ENCODE results near the gene PPP1R36.

PPP1R36 gene

GRCh38 chr14:64573109-64573508 lies 23.3 kb downstream of the PPP1R36 start:
- Mint-ChIP-seq H3K4me3 (no peak overlapping the region), H3K4me1 (no peaks in the 10 kb centered on the region), H3K36me3 (no peaks in the 10 kb centered on the region)

DNA sequence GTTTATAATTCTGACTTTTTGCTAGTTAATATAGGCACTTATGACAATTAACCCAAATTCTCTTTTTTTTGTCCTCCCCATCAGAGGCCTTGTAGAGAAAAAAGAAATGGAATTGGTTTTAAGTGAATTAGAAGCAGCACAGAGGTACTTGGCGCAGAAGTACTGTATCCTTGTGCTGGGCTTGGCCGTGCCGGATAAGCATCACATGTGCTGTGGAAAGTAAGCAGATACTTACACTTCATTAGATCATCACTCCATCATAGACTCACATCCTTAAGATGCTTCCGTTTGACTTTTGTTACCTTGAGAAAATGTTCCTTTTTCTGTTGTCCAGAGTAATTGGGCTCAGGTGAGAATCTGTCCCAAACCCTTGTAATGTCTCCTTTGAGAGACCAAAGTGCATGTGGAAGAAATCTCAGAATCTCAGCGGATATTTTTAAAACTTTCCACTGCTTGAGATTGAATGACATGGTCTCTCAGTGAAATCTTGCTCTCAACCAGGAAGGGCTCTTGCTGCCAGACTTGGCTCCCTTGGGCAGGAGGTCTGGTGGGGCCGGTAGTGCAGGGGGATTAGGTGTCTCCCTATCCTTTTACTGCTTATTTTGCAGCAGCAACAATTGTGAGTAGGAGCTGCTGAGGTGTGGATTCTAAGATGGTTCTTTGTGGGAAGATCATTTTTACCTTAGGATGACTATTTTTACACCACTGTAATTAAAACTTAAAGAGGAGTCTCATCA lies 24.8 kb downstream of the PPP1R36 start:
- no peaks in the 10 kb centered on the region for H3K36me3 Mint-ChIP-seq
- ATAC-seq: no peak
- no peaks in the 10 kb centered on the region for H3K4me1 Mint-ChIP-seq
- no peak for DNase-seq (ENCODE audit: low spot score in 2 of 2)
- no peaks in the 10 kb centered on the region for H3K9me3 Mint-ChIP-seq
- H3K27ac Mint-ChIP-seq: no peak overlapping the region
- no peak overlapping the region for H3K4me3 Mint-ChIP-seq

More at GRCh38 chr14:64573109-64573508, 23.3 kb downstream of the PPP1R36 start:
- DNase-seq (ENCODE audit: low spot score in 2 of 2) (no peak), ATAC-seq (no peak)
- no peaks in the 10 kb centered on the region for H3K9me3 Mint-ChIP-seq
- H3K27ac Mint-ChIP-seq: no peak overlapping the region

DNA sequence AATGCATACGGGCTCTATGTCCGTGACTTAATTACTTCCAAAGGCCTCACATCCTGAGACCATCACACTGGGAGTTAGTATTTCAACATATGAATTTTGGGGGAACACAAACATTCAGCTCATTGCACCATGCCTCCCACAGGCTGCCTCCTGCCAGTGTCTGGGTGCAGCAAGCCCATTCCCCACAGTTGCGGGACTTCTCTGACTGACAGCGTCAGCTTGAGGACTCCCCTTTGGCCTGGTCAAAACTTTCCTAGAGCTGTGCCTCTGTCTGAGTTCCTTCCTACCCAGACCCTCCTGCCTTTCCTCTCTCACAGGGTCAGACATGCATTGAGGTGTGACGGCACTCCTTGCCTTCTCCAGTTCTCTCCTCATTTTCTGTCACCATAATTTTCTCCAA lies 27.4 kb downstream of the PPP1R36 start:
- Mint-ChIP-seq H3K9me3 (no peaks in the 10 kb centered on the region), H3K36me3 (no peaks in the 10 kb centered on the region), H3K4me3 (no peak overlapping the region), H3K4me1 (no peaks in the 10 kb centered on the region), H3K27ac (no peak overlapping the region)
- ATAC-seq (no peak), DNase-seq (ENCODE audit: low spot score in 2 of 2) (no peak)

DNA sequence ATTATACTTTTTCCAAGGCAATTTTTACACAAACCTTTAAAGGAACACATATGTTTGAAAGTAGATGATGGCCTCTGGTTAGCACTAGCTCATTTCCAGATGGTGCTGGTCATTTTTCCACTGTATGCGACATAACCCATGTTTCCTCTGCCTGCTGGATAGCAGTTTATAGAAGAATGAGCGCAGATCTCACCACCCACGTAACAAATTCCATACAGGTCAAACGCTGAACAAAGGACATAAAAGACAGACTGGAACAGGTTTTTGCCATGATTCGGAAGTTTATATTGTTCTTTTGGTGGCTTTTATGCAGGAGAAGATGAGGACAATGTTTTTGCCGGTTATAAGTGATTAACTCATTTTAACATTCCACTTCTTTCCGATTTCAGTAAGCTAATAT lies 30.7 kb downstream of the PPP1R36 start:
- DNase-seq (ENCODE audit: low spot score in 2 of 2) (no peak), ATAC-seq (no peak)
- Mint-ChIP-seq H3K36me3 (no peaks in the 10 kb centered on the region), H3K9me3 (no peaks in the 10 kb centered on the region), H3K27ac (no peak overlapping the region), H3K4me1 (no peaks in the 10 kb centered on the region), H3K4me3 (no peak overlapping the region)

DNA sequence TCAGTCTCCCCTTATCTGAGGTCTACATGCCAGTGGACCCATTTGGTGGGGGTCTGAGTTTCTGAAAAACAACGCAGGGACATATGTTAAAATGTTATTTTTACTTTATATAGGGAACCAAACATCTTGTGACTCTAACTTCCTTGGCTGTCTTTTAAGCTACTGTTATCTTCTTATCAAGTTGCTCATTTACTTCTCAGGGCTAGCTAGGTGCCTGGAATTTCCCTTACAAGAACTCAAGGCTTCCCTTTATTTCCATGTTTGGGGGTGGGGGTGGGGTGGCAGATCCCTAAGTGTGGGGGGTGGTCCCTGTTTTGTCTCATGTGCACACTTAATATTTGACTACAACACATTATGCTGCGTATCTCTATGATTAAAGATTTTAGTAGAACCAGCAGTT lies 31.6 kb downstream of the PPP1R36 start:
- no peaks in the 10 kb centered on the region for H3K9me3 Mint-ChIP-seq
- DNase-seq (ENCODE audit: low spot score in 2 of 2) (no peak), ATAC-seq (no peak)
- no peak overlapping the region for H3K4me3 Mint-ChIP-seq
- no peaks in the 10 kb centered on the region for H3K4me1 Mint-ChIP-seq
- H3K36me3 Mint-ChIP-seq: no peaks in the 10 kb centered on the region
- no peak overlapping the region for H3K27ac Mint-ChIP-seq

- Mint-ChIP-seq H3K4me1 (no peaks in the 10 kb centered on the region), H3K36me3 (no peaks in the 10 kb centered on the region), H3K4me3 (no peak overlapping the region), H3K27ac (no peak overlapping the region), H3K9me3 (no peaks in the 10 kb centered on the region)
- DNase-seq (ENCODE audit: low spot score in 2 of 2) (no peak), ATAC-seq (no peak)
Measured at GRCh38 chr14:64581817-64582216, 32.1 kb downstream of the PPP1R36 start.

- H3K27ac Mint-ChIP-seq: no peak overlapping the region
- no peaks in the 10 kb centered on the region for H3K36me3 Mint-ChIP-seq
- H3K9me3 Mint-ChIP-seq: no peaks in the 10 kb centered on the region
- no peak overlapping the region for H3K4me3 Mint-ChIP-seq
- no peak for ATAC-seq
- H3K4me1 Mint-ChIP-seq: no peaks in the 10 kb centered on the region
- DNase-seq (ENCODE audit: low spot score in 2 of 2): no peak
Measured at GRCh38 chr14:64584190-64584589, 34.4 kb downstream of the PPP1R36 start.

GRCh38 chr14:64591809-64592208 lies 42.0 kb downstream of the PPP1R36 start:
- Mint-ChIP-seq H3K4me3 (no peak overlapping the region), H3K27ac (no peak overlapping the region), H3K36me3 (no peaks in the 10 kb centered on the region), H3K4me1 (no peaks in the 10 kb centered on the region), H3K9me3 (no peaks in the 10 kb centered on the region)
- no peak for DNase-seq (ENCODE audit: low spot score in 2 of 2)
- ATAC-seq: no peak

DNA sequence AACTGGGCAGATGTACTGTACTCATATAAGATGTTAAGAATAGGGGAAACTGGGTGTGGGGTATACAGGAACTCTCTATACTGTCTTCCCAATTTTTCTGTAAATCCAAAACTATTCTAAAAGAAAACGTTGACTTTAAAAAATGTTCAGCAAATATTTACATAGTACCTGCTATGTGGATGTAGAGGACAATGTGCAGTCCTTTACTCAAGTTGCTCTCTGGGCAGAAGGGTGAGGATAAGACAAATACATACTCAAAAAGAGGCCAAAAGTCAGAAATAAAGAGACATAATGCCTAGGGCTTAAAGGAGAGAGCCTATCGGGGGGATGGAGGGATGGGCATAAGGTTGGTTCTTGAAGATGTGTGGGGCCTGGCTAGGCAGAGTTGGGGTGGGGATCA lies 44.7 kb downstream of the PPP1R36 start:
- no peaks in the 10 kb centered on the region for H3K36me3 Mint-ChIP-seq

DNA sequence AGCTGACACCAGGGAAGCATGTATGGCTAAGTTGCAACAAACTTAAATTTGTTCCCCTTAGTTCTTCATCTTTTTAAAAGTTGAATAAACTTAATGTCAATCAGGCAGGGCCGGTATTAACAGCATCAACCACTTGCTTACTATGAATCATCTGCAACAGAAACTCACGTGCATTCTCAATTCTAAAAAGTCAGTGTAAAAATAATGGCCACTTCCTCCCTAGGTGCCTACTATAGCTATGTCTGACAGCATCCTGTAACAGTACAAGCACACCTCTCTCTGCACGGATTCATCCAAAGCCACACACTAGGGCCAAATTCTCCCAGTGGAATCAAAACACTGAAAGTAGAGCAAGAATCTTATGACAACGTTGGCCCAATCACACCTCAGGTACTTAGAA lies 48.6 kb downstream of the PPP1R36 start:
- H3K9me3 Mint-ChIP-seq: no peaks in the 10 kb centered on the region
- H3K4me1 Mint-ChIP-seq: no peaks in the 10 kb centered on the region
- H3K27ac Mint-ChIP-seq: no peak overlapping the region
- H3K4me3 Mint-ChIP-seq: no peak overlapping the region
- DNase-seq (ENCODE audit: low spot score in 2 of 2): no peak
- H3K36me3 Mint-ChIP-seq: no peaks in the 10 kb centered on the region
- ATAC-seq: peak; percentile 47

More for the DNA sequence above, 44.7 kb downstream of the PPP1R36 start:
- no peak for ATAC-seq
- DNase-seq (ENCODE audit: low spot score in 2 of 2): no peak
- Mint-ChIP-seq H3K27ac (no peak overlapping the region), H3K4me1 (no peaks in the 10 kb centered on the region), H3K9me3 (no peaks in the 10 kb centered on the region), H3K4me3 (no peak overlapping the region)

GRCh38 chr14:64601571-64601970 lies 51.8 kb downstream of the PPP1R36 start:
- ATAC-seq (no peak), DNase-seq (ENCODE audit: low spot score in 2 of 2) (no peak)
- H3K4me1 Mint-ChIP-seq: no peaks in the 10 kb centered on the region
- H3K36me3 Mint-ChIP-seq: no peaks in the 10 kb centered on the region
- H3K9me3 Mint-ChIP-seq: no peaks in the 10 kb centered on the region
- no peak overlapping the region for H3K27ac Mint-ChIP-seq
- no peak overlapping the region for H3K4me3 Mint-ChIP-seq

- Mint-ChIP-seq H3K4me1 (no peaks in the 10 kb centered on the region), H3K9me3 (no peaks in the 10 kb centered on the region), H3K27ac (no peak overlapping the region), H3K4me3 (no peak overlapping the region), H3K36me3 (no peaks in the 10 kb centered on the region)
- ATAC-seq (no peak), DNase-seq (ENCODE audit: low spot score in 2 of 2) (no peak)
Measured at GRCh38 chr14:64602826-64603225, 53.1 kb downstream of the PPP1R36 start.

GRCh38 chr14:64604001-64604400 lies 54.2 kb downstream of the PPP1R36 start:
- no peaks in the 10 kb centered on the region for H3K9me3 Mint-ChIP-seq
- no peak for ATAC-seq
- H3K4me1 Mint-ChIP-seq: no peaks in the 10 kb centered on the region
- no peak overlapping the region for H3K4me3 Mint-ChIP-seq
- H3K27ac Mint-ChIP-seq: no peak overlapping the region
- no peaks in the 10 kb centered on the region for H3K36me3 Mint-ChIP-seq
- DNase-seq (ENCODE audit: low spot score in 2 of 2): no peak

- DNase-seq (ENCODE audit: low spot score in 2 of 2): no peak
- H3K4me3 Mint-ChIP-seq: no peak overlapping the region
- no peaks in the 10 kb centered on the region for H3K4me1 Mint-ChIP-seq
- ATAC-seq: no peak
- no peaks in the 10 kb centered on the region for H3K36me3 Mint-ChIP-seq
- no peak overlapping the region for H3K27ac Mint-ChIP-seq
- H3K9me3 Mint-ChIP-seq: no peaks in the 10 kb centered on the region
Measured at GRCh38 chr14:64604881-64605280, 55.1 kb downstream of the PPP1R36 start.

DNA sequence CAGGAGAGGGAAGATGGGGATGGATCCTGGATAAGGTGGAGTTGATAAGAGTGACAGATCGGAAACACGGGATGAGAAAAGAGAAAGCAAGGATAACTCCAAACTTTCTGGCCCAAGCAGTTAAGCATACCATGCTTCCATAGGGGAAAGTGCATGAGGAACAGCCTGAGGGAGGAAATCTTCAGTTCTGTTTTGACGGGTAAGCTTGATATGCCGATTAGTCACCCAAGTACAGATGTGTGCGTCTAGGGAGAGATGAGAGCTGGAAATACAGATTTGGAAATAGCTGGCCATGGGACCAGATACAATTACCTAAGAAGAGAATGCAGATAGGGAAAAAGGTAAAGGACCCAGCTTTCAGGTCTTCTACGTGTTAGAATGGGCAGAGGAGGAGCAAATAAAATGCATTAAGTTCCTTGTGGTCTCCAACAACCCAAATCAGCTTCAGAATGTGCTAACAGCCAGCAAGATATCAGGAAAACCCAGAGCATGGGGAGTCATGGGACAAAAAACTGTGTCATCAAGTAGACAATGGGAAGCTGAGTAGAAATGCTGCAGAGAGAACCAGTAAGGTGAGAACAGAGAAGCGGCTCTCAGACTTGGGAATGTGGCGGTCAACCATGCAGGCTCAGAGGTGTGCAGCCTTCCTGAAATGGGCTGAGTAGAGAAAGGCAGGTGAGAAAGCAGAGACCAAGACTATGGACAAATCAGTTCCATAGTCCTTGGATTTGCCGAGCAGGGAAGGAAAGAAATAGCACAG lies 56.3 kb downstream of the PPP1R36 start:
- no peaks in the 10 kb centered on the region for H3K36me3 Mint-ChIP-seq
- no peaks in the 10 kb centered on the region for H3K9me3 Mint-ChIP-seq
- no peak overlapping the region for H3K4me3 Mint-ChIP-seq
- no peak for DNase-seq (ENCODE audit: low spot score in 2 of 2)
- ATAC-seq: no peak
- no peaks in the 10 kb centered on the region for H3K4me1 Mint-ChIP-seq
- H3K27ac Mint-ChIP-seq: no peak overlapping the region

DNA sequence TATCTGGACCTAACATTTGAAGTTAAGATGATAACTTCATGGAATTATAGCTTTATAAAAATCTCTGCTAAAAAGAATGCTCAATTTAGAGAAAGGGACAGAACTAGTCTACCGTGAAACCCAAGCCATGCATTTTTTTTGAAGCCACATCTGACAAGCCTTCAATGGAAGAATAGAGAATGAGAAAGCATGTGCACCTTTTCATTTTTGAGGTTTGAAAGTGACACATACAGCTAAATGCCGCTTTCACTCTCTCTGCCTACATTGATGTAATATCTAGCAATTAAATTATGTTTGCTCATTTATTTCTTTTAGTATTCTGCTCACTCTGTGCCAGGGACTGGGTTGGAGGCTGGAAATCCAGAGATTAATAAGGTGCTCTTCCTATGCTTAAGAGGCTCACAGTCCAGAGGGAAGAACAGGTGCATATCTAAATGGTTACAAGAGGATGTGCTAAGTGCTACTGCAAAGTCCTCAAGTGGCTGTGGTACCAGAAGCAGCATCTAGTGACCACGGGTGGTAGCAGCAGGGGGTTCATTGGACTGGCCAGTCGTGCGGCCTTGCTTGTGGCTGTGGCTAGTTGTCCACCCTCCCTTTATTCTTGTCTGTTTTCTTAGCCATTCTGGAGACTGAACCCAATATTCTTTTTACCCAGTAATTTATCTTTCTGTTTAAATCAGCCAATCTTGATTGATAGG lies 60.4 kb downstream of the PPP1R36 start:
- H3K36me3 Mint-ChIP-seq: no peaks in the 10 kb centered on the region
- H3K27ac Mint-ChIP-seq: no peak overlapping the region
- no peaks in the 10 kb centered on the region for H3K9me3 Mint-ChIP-seq
- ATAC-seq: no peak
- DNase-seq (ENCODE audit: low spot score in 2 of 2): no peak
- H3K4me1 Mint-ChIP-seq: no peaks in the 10 kb centered on the region
- no peak overlapping the region for H3K4me3 Mint-ChIP-seq

Measured in stimulated activated effector memory CD8-positive, alpha-beta T cell treated with anti-CD3 and anti-CD28 coated beads, Interleukin-12 subunit alpha, Interleukin-12 subunit beta, amount 100 ng/mL, for 72 hours (primary cell).